ENCODE results near the gene MCRS1. TPM values are rescaled to one million over a fixed set of nuclear protein-coding genes. Genes with fewer than 3 reads are reported as not detected.
"Not testable (repeated sequence)": the region's sequence is repeated elsewhere in the genome, so short reads cannot be mapped to it uniquely, and the experiment has no call there.

Gene MCRS1
- total RNA-seq, 2 experiments from 2014 or later: 65.4 to 75.6 TPM

GRCh38 chr12:49512546-49512945 is 55.4 kb downstream of the MCRS1 start:
- H3K79me2 ChIP-seq (ENCODE audit: insufficient read depth, low read depth, low read length): no peaks in the 10 kb centered on the region
- TF ChIP-seq CTCF (conservative IDR thresholded peaks at IDR 0.05; ENCODE audit: low read length): no peak
- no peak for TF ChIP-seq EZH2phosphoT487 (IDR thresholded peaks at IDR 0.05; ENCODE audit: borderline replicate concordance, low read depth, low read length)
- ChIA-PET CTCF (ENCODE audit: unreplicated experiment) (interaction anchor here (1.3 kb wide), 1 partner anchor 154 kb away, joined by 9 read pairs; no protein-coding TSS in a partner anchor), POLR2A (interaction anchor here (0.6 to 3.8 kb wide), 4 partner anchors 112 to 627 kb away, joined by 3 to 18 read pairs (median 4); no protein-coding TSS in a partner anchor)
- H3K9me3 ChIP-seq (ENCODE audit: low read length): no peaks in the 10 kb centered on the region
- no TSS peak for BruUV-seq (replicated peaks)
- no peaks in the 10 kb centered on the region for H3K9me2 ChIP-seq (ENCODE audit: insufficient read depth, low read length)
- intact Hi-C loops (cut with micrococcal nuclease; ENCODE audit: unreplicated experiment): no loop called here
- no peaks in the 10 kb centered on the region for H4K20me1 ChIP-seq (ENCODE audit: insufficient read depth, low read length)
- no peak for DNase-seq (ENCODE audit: low spot score)
- no peak overlapping the region for H3K4me3 ChIP-seq (ENCODE audit: low read depth, low read length, poor library complexity, severe bottlenecking)
- peaks cover 5% of the 10 kb centered on the region; the same call in 1 of the 2 replicates for H3K36me3 ChIP-seq (ENCODE audit: insufficient read depth, low read length)
- no peak overlapping the region for H3K27ac ChIP-seq (ENCODE audit: low read depth, low read length, poor library complexity, severe bottlenecking)
- H3K4me1 ChIP-seq (ENCODE audit: insufficient read depth, low read length, poor library complexity, severe bottlenecking): no peaks in the 10 kb centered on the region
- H3K4me2 ChIP-seq (ENCODE audit: low read length): no peak overlapping the region
- H2AFZ ChIP-seq (ENCODE audit: low read length): no peak overlapping the region

- DNase-seq (ENCODE audit: low spot score): no peak
- ChIA-PET CTCF (ENCODE audit: unreplicated experiment) (interaction anchor here (0.8 to 1.3 kb wide), 3 partner anchors 153 to 218 kb away, joined by 3 to 9 read pairs (median 7); no protein-coding TSS in a partner anchor), POLR2A (interaction anchor here (0.6 to 3.8 kb wide), 8 partner anchors 8 to 154 kb away, joined by 3 to 18 read pairs (median 4); no protein-coding TSS in a partner anchor)
- no peak overlapping the region for H3K4me2 ChIP-seq (ENCODE audit: low read length)
- no peaks in the 10 kb centered on the region for H3K79me2 ChIP-seq (ENCODE audit: insufficient read depth, low read depth, low read length)
- H3K27ac ChIP-seq (ENCODE audit: low read depth, low read length, poor library complexity, severe bottlenecking): no peak overlapping the region
- no peak overlapping the region for H3K4me3 ChIP-seq (ENCODE audit: low read depth, low read length, poor library complexity, severe bottlenecking)
- no peak overlapping the region for H2AFZ ChIP-seq (ENCODE audit: low read length)
- H4K20me1 ChIP-seq (ENCODE audit: insufficient read depth, low read length): no peaks in the 10 kb centered on the region
- TF ChIP-seq CTCF (conservative IDR thresholded peaks at IDR 0.05; ENCODE audit: low read length): no peak
- no peak for TF ChIP-seq EZH2phosphoT487 (IDR thresholded peaks at IDR 0.05; ENCODE audit: borderline replicate concordance, low read depth, low read length)
- intact Hi-C loops (cut with micrococcal nuclease; ENCODE audit: unreplicated experiment): no loop called here
- H3K9me2 ChIP-seq (ENCODE audit: insufficient read depth, low read length): no peaks in the 10 kb centered on the region
- no peaks in the 10 kb centered on the region for H3K9me3 ChIP-seq (ENCODE audit: low read length)
- H3K4me1 ChIP-seq (ENCODE audit: insufficient read depth, low read length, poor library complexity, severe bottlenecking): no peaks in the 10 kb centered on the region
- BruUV-seq (replicated peaks): no TSS peak
- H3K36me3 ChIP-seq (ENCODE audit: insufficient read depth, low read length): peaks cover 7% of the 10 kb centered on the region
These were observed 56.5 kb downstream of the MCRS1 start for GRCh38 chr12:49511410-49511809.

- intact Hi-C loops (cut with micrococcal nuclease; ENCODE audit: unreplicated experiment); H3K4me2 ChIP-seq (ENCODE audit: low read length); H3K4me1 ChIP-seq (ENCODE audit: insufficient read depth, low read length, poor library complexity, severe bottlenecking); H3K9me3 ChIP-seq (ENCODE audit: low read length); H2AFZ ChIP-seq (ENCODE audit: low read length); H4K20me1 ChIP-seq (ENCODE audit: insufficient read depth, low read length); H3K4me3 ChIP-seq (ENCODE audit: low read depth, low read length, poor library complexity, severe bottlenecking); DNase-seq (ENCODE audit: low spot score); H3K9me2 ChIP-seq (ENCODE audit: insufficient read depth, low read length); H3K27ac ChIP-seq (ENCODE audit: low read depth, low read length, poor library complexity, severe bottlenecking); H3K79me2 ChIP-seq (ENCODE audit: insufficient read depth, low read depth, low read length); BruUV-seq (replicated peaks): not testable (repeated sequence)
- H3K36me3 ChIP-seq (ENCODE audit: insufficient read depth, low read length): peaks cover 19% of the 10 kb centered on the region
- POLR2A ChIA-PET: interaction anchor here (0.7 to 3.8 kb wide), 5 partner anchors 110 to 1996 kb away, joined by 3 to 18 read pairs (median 6); no protein-coding TSS in a partner anchor
- CTCF ChIA-PET (ENCODE audit: unreplicated experiment): interaction anchor here (0.6 kb wide), 1 partner anchor 110 kb away, joined by 4 read pairs; no protein-coding TSS in a partner anchor
These were observed 58.3 kb downstream of the MCRS1 start for GRCh38 chr12:49509681-49510080.

Small RNA genes lying within 50 kb of the gene (small RNA-seq; reads per million reads assigned to genes)
- gene POLR2KP1: not detected
- not detected for gene RNU6-834P

Other genes starting within 250 kb of the MCRS1 start
- gene TROAP, start 244.9 kb downstream of the MCRS1 start, total RNA-seq (2014; rRNA removed; shearing (Covaris generic)): 116 and 150 TPM in 2 replicates
- 141 and 176 TPM in 2 replicates for gene TROAP, start 244.9 kb downstream of the MCRS1 start, total RNA-seq (2022)
- 0.19 and 0.21 TPM in 2 replicates for gene C1QL4, start 231.0 kb downstream of the MCRS1 start, total RNA-seq (2014; rRNA removed; shearing (Covaris generic))
- 0.17 TPM in 1 of 2 replicates, not detected in the other for gene C1QL4, start 231.0 kb downstream of the MCRS1 start, total RNA-seq (2022)
- gene DNAJC22, start 221.3 kb downstream of the MCRS1 start, total RNA-seq (2014; rRNA removed; shearing (Covaris generic)): 0.16 TPM in 1 of 2 replicates, not detected in the other
- gene DNAJC22, start 221.3 kb downstream of the MCRS1 start, total RNA-seq (2022): 0.76 and 1.1 TPM in 2 replicates
- 19.1 and 22.7 TPM in 2 replicates for gene SPATS2, start 200.7 kb downstream of the MCRS1 start, total RNA-seq (2014; rRNA removed; shearing (Covaris generic))
- gene SPATS2, start 200.7 kb downstream of the MCRS1 start, total RNA-seq (2022): 36.4 and 37.5 TPM in 2 replicates
- 0.05 and 0.06 TPM in 2 replicates for gene KCNH3, start 29.1 kb downstream of the MCRS1 start, total RNA-seq (2014; rRNA removed; shearing (Covaris generic))
- gene KCNH3, start 29.1 kb downstream of the MCRS1 start, total RNA-seq (2022): 0.57 TPM in 1 of 2 replicates, not detected in the other
- gene FAM186B, start 37.5 kb upstream of the MCRS1 start, total RNA-seq (2014; rRNA removed; shearing (Covaris generic)): 0.21 and 0.60 TPM in 2 replicates
- gene FAM186B, start 37.5 kb upstream of the MCRS1 start, total RNA-seq (2022): 2.4 and 2.8 TPM in 2 replicates
- gene PRPF40B, start 55.4 kb upstream of the MCRS1 start, total RNA-seq (2014; rRNA removed; shearing (Covaris generic)): 11.3 and 17.0 TPM in 2 replicates
- 25.4 and 26.3 TPM in 2 replicates for gene PRPF40B, start 55.4 kb upstream of the MCRS1 start, total RNA-seq (2022)
- gene FMNL3, start 139.3 kb upstream of the MCRS1 start, total RNA-seq (2014; rRNA removed; shearing (Covaris generic)): 28.7 and 29.6 TPM in 2 replicates
- gene FMNL3, start 139.3 kb upstream of the MCRS1 start, total RNA-seq (2022): 13.8 and 15.6 TPM in 2 replicates
- gene TMBIM6, start 173.4 kb upstream of the MCRS1 start, total RNA-seq (2014; rRNA removed; shearing (Covaris generic)): 116 and 120 TPM in 2 replicates
- 170 and 172 TPM in 2 replicates for gene TMBIM6, start 173.4 kb upstream of the MCRS1 start, total RNA-seq (2022)

Data from OCI-LY7 (cell line).